Measurements from ENCODE around the gene PHRF1. TPM values are rescaled to one million over a fixed set of nuclear protein-coding genes. Genes with fewer than 3 reads are reported as not detected.

Gene PHRF1, protein sequence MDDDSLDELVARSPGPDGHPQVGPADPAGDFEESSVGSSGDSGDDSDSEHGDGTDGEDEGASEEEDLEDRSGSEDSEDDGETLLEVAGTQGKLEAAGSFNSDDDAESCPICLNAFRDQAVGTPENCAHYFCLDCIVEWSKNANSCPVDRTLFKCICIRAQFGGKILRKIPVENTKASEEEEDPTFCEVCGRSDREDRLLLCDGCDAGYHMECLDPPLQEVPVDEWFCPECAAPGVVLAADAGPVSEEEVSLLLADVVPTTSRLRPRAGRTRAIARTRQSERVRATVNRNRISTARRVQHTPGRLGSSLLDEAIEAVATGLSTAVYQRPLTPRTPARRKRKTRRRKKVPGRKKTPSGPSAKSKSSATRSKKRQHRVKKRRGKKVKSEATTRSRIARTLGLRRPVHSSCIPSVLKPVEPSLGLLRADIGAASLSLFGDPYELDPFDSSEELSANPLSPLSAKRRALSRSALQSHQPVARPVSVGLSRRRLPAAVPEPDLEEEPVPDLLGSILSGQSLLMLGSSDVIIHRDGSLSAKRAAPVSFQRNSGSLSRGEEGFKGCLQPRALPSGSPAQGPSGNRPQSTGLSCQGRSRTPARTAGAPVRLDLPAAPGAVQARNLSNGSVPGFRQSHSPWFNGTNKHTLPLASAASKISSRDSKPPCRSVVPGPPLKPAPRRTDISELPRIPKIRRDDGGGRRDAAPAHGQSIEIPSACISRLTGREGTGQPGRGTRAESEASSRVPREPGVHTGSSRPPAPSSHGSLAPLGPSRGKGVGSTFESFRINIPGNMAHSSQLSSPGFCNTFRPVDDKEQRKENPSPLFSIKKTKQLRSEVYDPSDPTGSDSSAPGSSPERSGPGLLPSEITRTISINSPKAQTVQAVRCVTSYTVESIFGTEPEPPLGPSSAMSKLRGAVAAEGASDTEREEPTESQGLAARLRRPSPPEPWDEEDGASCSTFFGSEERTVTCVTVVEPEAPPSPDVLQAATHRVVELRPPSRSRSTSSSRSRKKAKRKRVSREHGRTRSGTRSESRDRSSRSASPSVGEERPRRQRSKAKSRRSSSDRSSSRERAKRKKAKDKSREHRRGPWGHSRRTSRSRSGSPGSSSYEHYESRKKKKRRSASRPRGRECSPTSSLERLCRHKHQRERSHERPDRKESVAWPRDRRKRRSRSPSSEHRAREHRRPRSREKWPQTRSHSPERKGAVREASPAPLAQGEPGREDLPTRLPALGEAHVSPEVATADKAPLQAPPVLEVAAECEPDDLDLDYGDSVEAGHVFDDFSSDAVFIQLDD (N-terminal part only)
- total RNA-seq (2014; rRNA removed), result 35.6 and 36.2 TPM in 2 replicates
- 16.2 TPM for polyA plus RNA-seq (2012)

- DNase-seq (ENCODE audit: low read depth), result peak; percentile 92
Observed at GRCh38 chr11:575996-576768, at the start of gene PHRF1. Gene PHRF1, plus strand, starts transcription at chr11:576470. Its CDS starts 5,043 bp downstream, at chr11:581513.

GRCh38 chr11:528166-528814, 48.0 kb upstream of the PHRF1 start:
- DNase-seq (ENCODE audit: low read depth), result no peak

GRCh38 chr11:528815-529727, 47.2 kb upstream of the PHRF1 start:
- DNase-seq (ENCODE audit: low read depth), result no peak

DNA sequence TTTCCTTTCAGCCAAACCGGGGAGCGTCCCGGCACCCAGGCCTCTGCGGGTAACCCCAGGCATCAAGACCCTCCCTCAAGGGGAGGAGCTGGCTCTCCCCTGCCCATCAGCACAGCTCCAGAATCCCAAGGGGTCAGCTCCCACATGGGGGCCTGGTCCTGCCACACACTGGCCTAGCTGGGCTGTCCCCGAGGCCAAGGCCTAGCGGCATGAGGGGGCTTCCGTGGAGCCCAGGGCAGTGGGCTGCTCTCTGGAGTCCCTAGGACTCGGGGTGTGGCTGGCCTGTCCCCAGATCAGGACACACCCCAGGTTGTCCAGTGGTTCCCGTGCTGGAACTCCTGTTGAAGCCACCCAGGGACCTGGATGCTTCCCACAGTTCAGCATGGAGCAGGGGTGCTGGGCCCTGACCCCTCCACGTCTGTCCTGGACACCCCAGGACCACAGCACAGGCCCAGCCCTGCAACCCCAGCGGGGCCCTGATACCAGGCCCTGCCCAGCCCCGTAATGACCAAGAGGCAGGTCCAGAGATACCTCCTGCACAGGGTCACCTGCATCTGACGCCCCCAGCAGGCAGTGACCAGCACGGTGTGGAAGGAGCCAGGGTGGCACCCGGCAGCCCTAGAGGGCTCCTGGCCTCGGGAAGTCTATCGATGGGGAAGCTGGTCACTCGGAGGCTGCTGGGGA, 46.4 kb upstream of the PHRF1 start:
- DNase-seq (ENCODE audit: low read depth), result no peak

DNA sequence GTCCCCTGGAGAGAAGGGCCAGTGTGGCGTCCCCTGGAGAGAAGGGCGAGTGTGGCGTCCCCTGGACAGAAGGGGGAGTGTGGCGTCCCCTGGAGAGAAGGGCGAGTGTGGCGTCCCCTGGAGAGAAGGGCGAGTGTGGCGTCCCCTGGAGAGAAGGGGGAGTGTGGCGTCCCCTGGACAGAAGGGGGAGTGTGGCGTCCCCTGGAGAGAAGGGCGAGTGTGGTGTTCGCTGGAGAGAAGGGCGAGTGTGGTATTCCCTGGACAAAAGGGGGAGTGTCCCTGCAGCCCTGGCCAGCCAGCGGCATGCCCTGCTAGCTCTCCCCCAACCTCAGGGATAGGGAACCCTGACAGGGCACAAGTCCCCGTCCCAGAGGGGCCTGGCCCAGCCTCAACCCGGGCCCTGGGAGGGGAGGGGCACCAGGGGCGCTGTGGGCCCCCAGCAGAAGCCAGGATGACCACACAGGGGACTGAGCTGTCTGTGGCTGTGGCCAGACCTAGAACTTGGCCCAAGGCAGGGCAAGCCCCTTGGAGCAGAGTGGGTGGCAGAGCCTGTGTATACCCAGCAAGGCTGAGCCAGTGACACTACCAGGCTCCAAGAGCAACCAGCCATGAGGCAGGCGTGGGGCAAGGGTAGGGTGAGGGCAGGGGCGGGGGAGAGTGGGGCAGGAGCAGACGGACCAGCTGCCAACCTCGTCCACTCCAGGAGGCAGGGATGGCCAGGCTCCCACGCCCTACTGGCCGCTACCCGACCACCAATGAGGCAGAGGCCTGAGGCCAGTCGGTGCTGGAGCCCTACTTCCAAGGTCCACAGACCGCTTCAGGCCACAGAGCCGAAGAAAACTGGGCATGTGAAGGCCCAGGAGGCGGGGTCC, 45.1 kb upstream of the PHRF1 start:
- no peak for DNase-seq (ENCODE audit: low read depth)

GRCh38 chr11:531919-532526, 44.2 kb upstream of the PHRF1 start:
- DNase-seq (ENCODE audit: low read depth), result no peak

DNA sequence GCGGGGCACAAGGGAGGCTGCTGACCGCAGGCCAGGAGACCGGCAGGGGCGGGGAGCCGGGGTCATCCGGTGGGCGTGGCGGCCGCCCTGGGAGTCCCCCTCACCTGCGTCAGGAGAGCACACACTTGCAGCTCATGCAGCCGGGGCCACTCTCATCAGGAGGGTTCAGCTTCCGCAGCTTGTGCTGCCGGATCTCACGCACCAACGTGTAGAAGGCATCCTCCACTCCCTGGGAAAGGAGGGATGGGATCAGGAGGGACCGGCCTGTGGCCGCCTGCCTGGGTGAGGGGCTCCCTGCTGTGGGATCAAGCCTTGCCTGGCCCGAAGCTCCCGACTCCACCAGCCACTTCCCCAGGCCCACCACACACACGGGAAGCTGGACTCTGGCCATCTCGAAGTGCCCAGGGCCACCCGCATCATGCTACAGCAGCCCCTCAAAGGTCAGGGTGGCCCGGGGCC, 43.7 kb upstream of the PHRF1 start:
- DNase-seq (ENCODE audit: low read depth), result no peak

DNA sequence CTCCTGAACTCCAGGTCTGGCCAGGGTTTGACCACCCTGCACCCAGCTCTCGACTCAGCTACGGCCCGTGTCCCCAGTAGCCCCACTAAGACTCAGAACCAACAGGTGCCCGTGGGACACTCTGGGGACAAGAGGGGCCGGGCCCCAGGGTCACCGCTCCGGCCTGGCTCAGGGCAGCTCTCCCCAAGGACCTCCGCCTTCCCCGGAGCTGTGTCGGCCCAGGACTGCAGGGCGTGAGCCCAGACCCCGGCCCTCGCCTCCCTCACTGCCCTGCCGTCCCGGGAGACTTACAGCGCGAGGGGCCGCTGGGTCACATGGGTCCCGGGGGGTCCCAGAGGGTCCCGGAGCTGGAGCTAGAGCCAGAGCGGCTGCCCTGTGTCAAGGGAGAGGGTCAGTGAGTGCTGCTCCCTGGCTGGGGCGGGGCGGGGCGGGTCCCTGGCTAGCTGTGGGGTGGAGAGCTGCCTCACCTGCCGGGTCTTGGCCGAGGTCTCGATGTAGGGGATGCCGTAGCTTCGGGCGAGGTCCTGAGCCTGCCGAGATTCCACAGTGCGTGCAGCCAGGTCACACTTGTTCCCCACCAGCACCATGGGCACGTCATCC, 43.2 kb upstream of the PHRF1 start:
- DNase-seq (ENCODE audit: low read depth), result no peak

- DNase-seq (ENCODE audit: low read depth), result no peak
Observed at GRCh38 chr11:533586-534395, 42.5 kb upstream of the PHRF1 start.

- no peak for DNase-seq (ENCODE audit: low read depth)
Observed at GRCh38 chr11:534396-535209, 41.7 kb upstream of the PHRF1 start.

DNA sequence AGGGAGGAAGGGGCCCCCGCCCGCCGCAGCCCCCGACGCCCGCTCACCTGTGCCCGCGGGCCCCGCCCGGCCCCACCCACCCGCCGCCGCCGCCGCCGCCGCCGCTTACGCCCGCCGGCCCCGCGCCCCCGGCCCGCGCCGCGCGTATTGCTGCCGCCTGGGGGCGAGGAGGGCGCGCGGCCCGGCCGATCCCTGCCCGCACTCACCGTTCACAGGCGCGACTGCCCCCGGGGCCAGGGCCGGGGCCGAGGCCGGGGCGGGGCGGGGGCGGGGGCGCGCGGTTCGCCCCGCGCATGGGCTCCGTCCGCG, 41.1 kb upstream of the PHRF1 start:
- no peak for DNase-seq (ENCODE audit: low read depth)

DNA sequence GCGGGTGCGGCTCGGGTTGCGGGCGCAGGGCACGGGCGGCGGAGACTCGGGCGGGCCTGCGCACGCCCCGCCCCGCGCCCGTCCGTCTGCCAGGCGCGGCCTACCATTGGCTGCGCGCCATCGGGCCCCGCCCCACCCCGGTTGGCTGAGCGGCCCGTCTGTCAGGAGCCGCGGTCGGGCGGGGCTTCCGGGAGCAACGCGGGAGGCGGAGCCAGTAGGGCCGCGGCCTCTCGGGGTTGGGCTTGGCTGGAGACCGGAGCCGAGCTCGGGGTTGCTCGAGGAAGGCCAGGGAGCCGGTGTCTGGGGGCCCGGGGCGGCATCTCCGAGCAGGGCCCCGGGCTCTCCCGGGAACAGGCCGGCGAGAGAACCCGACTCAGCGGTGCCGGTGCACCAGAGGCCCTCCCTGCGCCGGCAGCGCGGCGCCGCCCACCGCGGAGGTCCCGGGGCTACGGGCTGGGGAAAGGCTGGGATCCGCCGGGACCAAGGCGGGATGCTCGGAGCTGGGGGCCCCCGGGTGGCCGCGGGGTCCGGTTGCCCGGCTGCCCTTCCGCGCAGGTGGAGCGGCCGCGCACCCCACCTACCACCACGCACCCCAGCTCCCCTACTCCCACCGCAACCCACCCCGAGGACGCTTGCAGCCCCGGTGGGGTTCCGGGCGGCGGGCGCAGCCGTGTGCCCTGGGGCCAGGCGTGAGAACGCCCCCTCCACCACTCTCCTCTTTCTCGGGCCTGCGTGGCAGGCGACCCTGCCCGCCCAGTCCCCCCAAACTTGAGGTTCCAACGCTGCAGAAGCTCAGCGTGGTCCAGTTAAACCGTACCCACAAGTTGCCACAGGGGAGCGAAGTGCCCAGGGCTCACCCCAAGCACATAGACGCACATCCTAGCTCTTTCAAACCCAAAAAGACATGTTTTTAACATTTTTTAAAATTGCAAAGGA, 40.5 kb upstream of the PHRF1 start, which contains the start of gene HRAS:
TSS of gene HRAS (minus strand) at position 58 of the 936 bp plus-strand sequence.
- DNase-seq (ENCODE audit: low read depth), result peak; percentile 87

- DNase-seq (ENCODE audit: low read depth), result no peak
Observed at GRCh38 chr11:536841-537621, 39.2 kb upstream of the PHRF1 start, which contains the start of gene LRRC56. Gene LRRC56, plus strand, starts transcription at chr11:537527. Its CDS starts 3,158 bp downstream, at chr11:540685.

Measured in LHCN-M2 (cell line).